ENCODE data around the gene CCDC17.

CCDC17 gene
- total RNA-seq = 5.3 to 7.1 reads per million in 2 donors

DNA sequence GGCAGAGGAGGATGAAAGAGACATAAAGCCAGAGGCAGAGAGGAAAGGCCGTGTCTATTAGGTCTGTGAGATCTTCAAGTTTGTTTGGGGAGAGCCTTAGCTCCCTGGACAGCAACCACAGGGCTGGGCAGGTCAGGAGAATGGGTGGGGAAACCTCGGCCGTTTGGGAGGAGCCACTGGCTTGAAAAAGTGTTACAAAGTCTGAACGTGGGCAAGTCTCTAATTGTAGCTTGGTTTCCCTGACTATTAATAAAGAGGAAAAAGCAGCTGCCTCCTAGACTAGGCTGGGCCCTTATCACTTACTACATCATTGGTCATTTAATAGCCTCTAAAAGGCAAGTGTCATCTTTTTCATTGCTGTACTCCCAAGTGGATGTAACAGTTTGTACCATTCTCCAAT is at the start of gene CCDC17:
Gene CCDC17, minus strand, starts transcription at position 83 of the 400 bp plus-strand sequence. CDS start 145 bp downstream, outside the sequence.
- DNase-seq = no peak

DNA sequence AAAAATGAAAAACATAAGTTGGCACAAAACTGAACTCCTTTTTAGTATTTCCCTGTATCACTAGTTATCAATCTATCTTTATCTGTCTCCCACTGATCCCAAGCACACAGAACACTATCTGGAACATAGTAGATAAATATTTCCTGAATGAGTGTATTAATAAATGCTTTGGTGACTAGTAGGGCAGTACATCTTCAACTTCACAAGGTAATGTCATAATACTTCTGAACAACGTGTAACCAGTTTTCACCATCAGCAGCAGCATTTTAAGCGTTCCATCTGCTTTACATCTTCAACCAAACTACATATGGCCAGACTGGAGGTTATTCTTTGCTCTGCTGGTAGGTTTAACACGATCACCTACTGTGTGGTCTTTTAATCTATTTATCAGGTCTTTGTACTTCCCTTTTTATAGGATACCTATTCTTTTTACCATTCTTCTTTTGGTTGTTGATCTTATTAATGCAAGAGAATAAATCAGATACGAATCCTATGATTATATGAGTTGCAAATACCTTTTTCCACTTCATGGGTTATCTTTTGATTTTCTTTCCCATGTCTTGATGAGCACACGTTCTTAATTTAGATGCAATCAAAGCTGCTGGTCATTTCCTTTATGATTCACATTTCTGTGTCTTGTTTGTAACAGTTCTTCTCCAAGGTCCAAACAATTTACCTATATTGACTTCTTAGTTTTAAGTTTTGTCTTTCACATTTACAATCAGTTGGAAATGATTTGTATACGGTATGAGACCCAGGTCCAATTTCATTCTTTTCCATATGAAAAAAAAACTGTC is 46.2 kb upstream of the CCDC17 start:
- DNase-seq = no peak

- no peak for DNase-seq
These were observed 45.5 kb upstream of the CCDC17 start for GRCh38 chr1:45669379-45669778.

DNA sequence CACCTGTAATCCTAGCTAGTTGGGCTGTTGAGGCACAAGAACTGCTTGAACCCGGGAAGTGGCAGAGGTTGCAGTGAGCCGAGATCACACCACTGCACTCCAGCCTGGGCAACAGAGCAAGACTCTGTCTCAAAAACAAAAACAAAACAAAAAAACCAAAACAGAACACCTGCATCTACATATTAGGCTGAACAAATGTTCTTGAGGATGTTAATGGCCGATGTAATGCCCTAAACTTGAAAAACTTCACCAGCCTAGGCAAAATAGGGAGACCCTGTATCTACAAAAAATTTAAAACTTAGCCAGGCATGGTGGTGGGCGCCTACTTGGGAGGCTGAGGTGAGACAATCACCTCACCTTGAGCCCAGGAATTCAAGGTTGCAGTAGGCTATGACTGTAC is 44.7 kb upstream of the CCDC17 start:
- no peak for DNase-seq

GRCh38 chr1:45667321-45668111 is 43.7 kb upstream of the CCDC17 start:
- no peak for DNase-seq

DNA sequence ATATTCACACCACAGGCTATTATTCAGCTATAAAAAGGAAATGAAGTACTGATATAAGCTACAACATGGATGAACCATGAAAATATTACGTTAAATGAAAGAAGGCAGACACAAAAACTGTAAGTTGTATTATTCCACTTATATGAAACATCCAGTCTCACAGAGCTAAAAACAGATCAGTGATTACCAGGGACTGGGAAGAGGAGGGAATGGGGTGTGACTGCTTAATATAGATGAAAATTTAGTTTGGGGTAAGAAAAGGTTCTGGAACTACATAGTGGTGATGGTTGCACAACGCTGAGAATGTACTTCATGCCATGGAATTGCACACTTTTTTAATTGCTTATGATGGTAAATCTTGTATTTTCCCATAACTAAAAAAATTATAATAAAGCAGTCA is 43.0 kb upstream of the CCDC17 start:
- DNase-seq = no peak

DNA sequence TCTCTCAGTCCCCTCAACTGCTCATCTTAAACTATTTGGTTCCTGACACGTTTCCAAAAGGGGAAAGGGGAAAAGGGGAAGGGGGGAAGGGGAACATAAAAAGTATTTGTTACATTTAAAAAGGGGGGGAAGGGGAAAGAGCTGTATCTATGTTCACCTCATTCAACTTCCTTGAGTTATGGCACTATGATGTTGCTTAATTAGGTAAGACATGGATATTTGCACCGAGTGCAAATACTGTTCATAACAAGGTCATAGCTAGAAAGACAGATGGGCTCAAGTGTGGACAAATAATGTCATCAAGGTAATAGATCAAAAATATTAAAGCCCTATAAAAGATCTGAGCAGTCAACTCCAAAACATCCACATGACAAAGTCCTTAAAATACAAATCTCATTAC is 36.5 kb upstream of the CCDC17 start:
- no peak for DNase-seq

DNA sequence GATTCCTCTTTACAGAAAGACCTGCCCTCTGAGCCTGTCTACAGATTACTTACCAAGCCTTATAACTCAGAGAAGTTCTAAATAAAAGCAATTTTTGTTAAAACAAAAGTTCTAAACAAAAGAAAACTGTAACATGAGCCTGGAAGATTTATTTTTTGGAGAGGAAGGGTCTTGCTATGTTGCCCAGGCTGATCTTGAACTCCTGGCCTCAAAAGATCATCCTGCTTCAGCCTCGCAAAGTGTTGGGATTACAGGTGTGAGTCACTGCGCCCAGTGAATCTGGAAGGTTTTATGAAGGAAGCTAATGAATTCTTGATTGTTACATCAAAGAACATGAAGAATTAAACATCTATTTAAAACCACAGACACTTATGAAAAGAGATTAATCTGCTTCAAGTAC is 35.4 kb upstream of the CCDC17 start:
- DNase-seq = no peak

- no peak for DNase-seq
These were observed 34.3 kb upstream of the CCDC17 start for GRCh38 chr1:45658171-45658570.

GRCh38 chr1:45656573-45657226 is 32.8 kb upstream of the CCDC17 start:
- DNase-seq = no peak

DNA sequence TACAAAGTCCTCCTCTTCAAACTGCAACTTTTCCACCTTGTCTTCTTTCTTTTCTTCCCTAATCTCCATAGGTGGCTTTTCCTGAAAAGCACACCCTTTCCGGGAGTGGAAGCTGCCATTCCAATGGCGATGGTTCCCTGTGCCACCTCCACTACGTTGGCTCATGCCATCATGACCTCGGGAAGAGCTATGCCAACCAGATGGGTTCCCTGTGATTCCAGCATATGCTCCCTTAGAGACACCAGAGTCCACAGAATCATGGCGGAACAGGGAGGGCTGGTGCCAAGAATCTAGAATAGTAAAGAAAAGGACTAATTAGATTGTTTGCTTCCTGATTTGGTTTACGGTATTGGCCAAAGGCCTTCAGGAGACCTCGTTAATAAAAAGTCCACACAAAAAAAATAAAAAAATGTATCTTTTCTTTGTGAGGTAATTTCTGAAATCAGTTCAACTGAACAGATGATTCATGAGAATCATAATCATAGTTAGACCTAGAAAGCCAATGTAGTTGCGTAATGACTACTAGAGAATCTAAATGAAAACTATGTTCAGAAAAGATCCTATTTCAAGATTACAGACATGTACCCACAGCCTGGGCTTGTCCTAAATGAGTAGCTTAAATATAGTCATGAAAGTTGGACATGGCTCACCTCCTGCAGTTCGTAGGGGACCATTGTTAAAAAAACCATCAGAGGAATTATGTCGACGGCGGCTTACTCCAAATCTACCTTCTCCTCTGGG is 30.9 kb upstream of the CCDC17 start:
- DNase-seq = no peak

DNA sequence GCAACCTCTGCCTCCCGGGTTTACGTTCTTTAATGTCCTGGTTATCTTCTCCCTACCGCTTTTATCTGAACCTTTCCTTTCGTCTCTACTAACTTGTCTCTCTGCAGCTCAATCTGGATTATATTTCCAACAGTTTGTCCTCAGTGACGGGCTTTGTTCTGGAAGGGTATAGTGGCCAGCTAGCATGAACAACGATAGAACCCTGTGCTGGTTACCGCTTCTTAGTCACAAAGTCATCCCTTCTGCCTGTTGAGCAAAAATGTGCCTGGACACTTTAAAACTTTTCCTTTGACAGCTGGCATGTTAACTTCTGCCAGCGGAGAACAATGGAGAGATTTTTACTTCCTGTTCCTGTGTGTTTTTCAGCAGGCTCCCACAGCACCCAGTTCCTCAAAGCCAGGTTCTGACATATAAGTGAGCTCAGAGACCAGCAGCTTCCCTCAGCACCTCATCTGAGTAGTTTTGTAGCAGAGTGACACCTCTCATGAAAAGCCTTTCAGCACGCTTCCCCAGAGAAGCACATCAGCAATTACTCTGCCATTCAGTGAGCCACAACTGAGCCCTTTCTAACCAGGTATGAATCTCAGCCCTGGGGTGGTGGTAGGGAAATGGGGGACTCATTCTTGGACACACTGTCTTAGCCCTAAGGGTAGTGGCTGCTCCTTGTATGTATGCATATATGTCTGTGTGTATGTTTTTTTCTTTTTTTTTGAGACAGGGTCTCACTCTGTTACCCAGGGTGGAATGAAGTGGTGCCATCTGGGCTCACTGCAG is 23.6 kb upstream of the CCDC17 start:
- DNase-seq = no peak

DNA sequence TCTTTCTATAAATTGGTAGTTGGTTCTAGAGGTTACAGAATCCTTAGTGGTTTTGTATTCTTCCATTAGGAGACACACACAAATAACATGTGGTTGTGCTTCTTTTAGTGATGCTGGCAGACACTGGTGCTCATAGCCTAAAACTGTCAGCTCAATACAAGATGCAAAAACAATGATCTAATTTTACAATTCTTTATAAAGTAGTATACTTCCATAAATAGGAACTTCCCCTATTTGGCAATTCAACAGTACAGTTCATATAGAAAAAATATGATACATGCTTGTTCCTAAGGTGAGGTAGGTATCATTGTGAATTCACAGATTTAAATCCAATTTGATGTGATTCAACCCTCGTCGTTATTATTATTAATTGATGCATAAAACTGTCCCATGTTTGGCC is 20.8 kb upstream of the CCDC17 start:
- DNase-seq = no peak

GRCh38 chr1:45643978-45644377 is 20.1 kb upstream of the CCDC17 start:
- no peak for DNase-seq

DNA sequence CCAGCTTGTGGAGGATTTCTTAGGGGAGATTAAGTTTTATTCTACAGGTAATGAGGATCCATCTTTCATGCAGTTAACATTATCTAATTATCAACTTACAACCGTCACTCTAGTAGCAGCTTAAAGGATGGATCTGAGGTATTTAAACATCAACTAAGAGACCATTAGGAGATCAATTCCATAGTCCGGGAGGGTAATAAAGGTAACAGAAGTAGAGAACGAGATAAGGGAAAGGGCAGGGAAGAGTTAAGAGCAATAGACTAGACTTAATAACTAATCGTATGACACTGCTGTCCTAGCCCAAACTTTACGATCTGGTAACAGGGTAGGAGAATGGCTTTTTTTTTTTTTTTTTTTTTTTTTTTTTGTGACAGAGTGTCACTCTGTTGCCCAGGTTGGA is 19.5 kb upstream of the CCDC17 start:
- DNase-seq = no peak

GRCh38 chr1:45640293-45640692 is 16.4 kb upstream of the CCDC17 start:
- no peak for DNase-seq

DNA sequence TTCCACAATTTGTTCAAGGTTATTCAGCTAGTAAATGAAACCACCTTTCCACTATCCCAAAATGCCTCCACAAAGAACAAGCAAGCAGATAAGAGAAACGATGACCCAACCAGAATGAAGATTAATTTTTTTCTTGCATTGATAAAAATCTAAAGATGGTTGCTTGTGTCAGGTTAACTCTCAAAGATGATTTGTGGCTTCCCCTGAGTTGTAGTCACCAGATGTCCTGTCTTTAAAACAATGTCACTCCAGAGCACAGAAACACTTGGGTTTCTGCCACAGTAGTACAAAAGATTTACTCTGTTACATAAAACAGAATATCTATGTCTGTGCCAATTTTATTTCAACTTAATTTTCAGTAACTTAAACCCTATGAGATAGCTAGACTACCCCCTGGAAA is 11.4 kb upstream of the CCDC17 start:
- DNase-seq = no peak

DNA sequence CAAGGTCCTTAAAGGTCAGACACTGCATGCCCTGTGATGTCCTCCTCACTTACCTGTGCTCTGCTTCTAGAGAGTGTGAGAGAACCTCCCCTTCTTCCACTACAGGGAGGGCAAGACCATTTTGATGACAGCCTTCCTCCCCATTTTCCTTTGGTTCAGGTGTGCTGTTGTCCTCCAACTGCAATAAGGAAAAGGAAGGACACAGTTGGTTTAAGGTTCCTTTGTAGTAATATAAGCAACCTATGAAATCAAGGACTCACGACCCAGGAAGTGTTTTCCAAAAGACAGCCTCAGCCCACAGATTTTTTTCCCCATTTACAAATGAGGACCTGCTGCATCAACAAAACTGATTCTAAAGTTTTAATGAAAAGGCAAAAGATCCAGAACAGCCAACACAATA is 6.6 kb upstream of the CCDC17 start:
- DNase-seq = no peak

GRCh38 chr1:45629035-45629434 is 5.2 kb upstream of the CCDC17 start:
- no peak for DNase-seq

GRCh38 chr1:45622524-45623394 is 1.1 kb downstream of the CCDC17 start:
- DNase-seq = no peak

- DNase-seq = no peak
These were observed 1.8 kb downstream of the CCDC17 start for GRCh38 chr1:45621895-45622523.
